Testis (tissue), 2 donors: ENCODE measurements around the gene GPR153.

Experiments
- CTCF ChIP-seq, 3 experiments: fragments of 450-650 bp in 2 of 3; fragments of 200-600 bp in 1 of 3; sonication (generic) in 1 of 3; IDR thresholded peaks; one replicate each; pipeline ENCODE4 v1.5.1; 2016 to 2019; ENCODE audit warnings: antibody characterized with exemption in 3 of 3, mild to moderate bottlenecking in 2 of 3, moderate library complexity in 1 of 3
- POLR2A ChIP-seq: fragments of 450-650 bp; IDR thresholded peaks from one replicate; pipeline ENCODE4 v1.6.1; 2017; ENCODE audit warnings: antibody characterized with exemption, mild to moderate bottlenecking, moderate library complexity

- TF ChIP-seq CTCF (IDR thresholded peaks at IDR 0.05) (no peak), POLR2A (no peak)
These were observed 51.0 kb downstream of the GPR153 start for GRCh38 chr1:6209661-6210580.
